ENCODE data around the gene FOXN3.
"Not testable (repeated sequence)": the region's sequence is repeated elsewhere in the genome, so short reads cannot be mapped to it uniquely, and the experiment has no call there.

Gene FOXN3

GRCh38 chr14:89259951-89260609 is 157.0 kb downstream of the FOXN3 start:
- DNase-seq (ENCODE audit: insufficient read length) (no peak), FAIRE-seq (no peak)
- TF ChIP-seq TAF1 (IDR thresholded peaks at IDR 0.05; ENCODE audit: borderline replicate concordance, low read depth, low read length) (no peak), POLR2AphosphoS5 (IDR thresholded peaks at IDR 0.05; ENCODE audit: low read depth, low read length) (no peak), POLR2A (IDR thresholded peaks at IDR 0.05; ENCODE audit: low read depth, low read length) (no peak)

- no peak for TF ChIP-seq POLR2AphosphoS5 (IDR thresholded peaks at IDR 0.05; ENCODE audit: low read depth, low read length)
- TF ChIP-seq TAF1 (IDR thresholded peaks at IDR 0.05; ENCODE audit: borderline replicate concordance, low read depth, low read length) = no peak
- no peak for TF ChIP-seq POLR2A (IDR thresholded peaks at IDR 0.05; ENCODE audit: low read depth, low read length)
- FAIRE-seq (peak; percentile 33), DNase-seq (ENCODE audit: insufficient read length) (no peak)
These were observed 158.2 kb downstream of the FOXN3 start for GRCh38 chr14:89258728-89259273.

- no peak for FAIRE-seq
- TF ChIP-seq TAF1 (IDR thresholded peaks at IDR 0.05; ENCODE audit: borderline replicate concordance, low read depth, low read length) = no peak
- no peak for TF ChIP-seq POLR2AphosphoS5 (IDR thresholded peaks at IDR 0.05; ENCODE audit: low read depth, low read length)
- TF ChIP-seq POLR2A (IDR thresholded peaks at IDR 0.05; ENCODE audit: low read depth, low read length) = no peak
- DNase-seq (ENCODE audit: insufficient read length) = no peak
These were observed 160.1 kb downstream of the FOXN3 start for GRCh38 chr14:89256951-89257350.

DNA sequence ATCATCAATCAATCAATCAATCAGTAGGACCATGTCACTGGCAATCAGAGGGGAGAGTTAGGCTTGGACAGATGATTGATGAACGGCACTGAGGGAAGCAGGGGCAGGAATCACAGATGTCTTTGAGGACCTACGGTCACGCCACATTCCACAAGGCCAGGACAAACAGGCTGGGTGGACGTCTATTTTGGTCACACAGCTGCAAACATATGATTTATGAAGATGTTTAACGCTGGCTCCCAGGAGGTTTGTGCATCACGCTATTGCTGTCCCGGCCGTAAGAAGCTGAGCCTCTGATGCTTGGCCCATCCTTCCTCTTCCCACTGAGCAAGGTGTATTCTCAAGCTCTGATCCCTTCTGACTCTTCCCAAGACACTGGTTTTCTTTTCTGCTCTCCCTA is 160.8 kb downstream of the FOXN3 start:
- no peak for DNase-seq (ENCODE audit: insufficient read length)
- FAIRE-seq = no peak
- TF ChIP-seq POLR2AphosphoS5 (IDR thresholded peaks at IDR 0.05; ENCODE audit: low read depth, low read length) (no peak), TAF1 (IDR thresholded peaks at IDR 0.05; ENCODE audit: borderline replicate concordance, low read depth, low read length) (no peak), POLR2A (IDR thresholded peaks at IDR 0.05; ENCODE audit: low read depth, low read length) (no peak)

- DNase-seq (ENCODE audit: insufficient read length) = no peak
- FAIRE-seq = no peak
- TF ChIP-seq POLR2A (IDR thresholded peaks at IDR 0.05; ENCODE audit: low read depth, low read length) (no peak), TAF1 (IDR thresholded peaks at IDR 0.05; ENCODE audit: borderline replicate concordance, low read depth, low read length) (no peak), POLR2AphosphoS5 (IDR thresholded peaks at IDR 0.05; ENCODE audit: low read depth, low read length) (no peak)
These were observed 161.2 kb downstream of the FOXN3 start for GRCh38 chr14:89255852-89256251.

DNA sequence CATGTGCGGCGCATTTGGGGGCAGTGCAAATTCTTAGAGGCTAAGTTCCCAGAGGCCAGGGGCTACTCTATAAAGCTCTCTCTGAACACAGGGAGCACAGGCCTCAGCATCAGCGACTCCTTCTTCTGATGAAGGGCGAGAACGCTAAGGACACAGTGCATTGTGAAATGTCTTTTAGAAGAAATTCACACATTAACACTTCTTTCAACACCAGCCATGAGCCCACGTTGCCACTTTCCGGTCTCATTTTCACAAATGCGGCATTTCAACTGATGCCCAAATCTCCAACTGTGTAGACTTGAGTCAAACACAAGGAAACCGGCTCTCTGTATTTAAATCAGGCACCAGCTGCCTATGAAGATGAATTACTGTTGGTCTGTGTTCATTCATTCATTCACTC is 162.0 kb downstream of the FOXN3 start:
- TF ChIP-seq TAF1 (IDR thresholded peaks at IDR 0.05; ENCODE audit: borderline replicate concordance, low read depth, low read length) = no peak
- no peak for TF ChIP-seq POLR2AphosphoS5 (IDR thresholded peaks at IDR 0.05; ENCODE audit: low read depth, low read length)
- DNase-seq (ENCODE audit: insufficient read length) (no peak), FAIRE-seq (no peak)

DNA sequence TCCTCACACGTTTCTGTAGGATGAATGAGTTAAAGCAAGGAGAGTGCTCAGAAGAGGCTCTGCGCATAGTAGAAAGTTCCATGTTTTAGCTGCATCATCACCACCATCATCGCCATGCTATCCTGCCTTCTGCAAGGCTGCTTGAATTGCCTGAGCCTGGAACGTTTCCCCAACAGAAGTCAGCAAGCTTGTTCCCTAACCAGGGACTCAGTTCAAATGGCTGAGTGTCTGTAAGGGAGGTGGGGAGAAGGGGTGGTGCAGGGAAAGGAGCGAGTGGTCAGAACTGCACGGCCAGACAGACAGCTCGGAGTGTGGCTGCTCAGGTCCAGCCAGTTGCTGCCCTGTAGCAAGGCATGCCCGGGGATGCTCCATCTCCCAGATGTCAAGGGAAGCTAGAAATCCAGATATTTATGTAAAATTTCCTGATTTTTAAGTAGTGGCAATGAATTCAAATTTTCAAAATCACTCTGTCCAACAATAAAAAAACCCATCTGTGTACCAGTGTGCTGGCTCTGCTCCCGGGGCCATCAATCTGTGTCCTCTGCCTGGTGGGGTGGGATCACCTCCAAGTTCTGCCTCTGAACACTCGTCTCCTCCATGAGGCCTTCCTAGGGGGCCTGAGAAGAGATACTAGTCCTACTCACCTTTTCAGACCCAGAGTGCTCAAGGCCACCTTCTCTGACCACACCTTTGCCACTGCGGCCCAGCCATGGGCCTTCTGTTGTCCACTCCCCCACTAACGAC is 162.7 kb downstream of the FOXN3 start:
- FAIRE-seq (no peak), DNase-seq (ENCODE audit: insufficient read length) (no peak)
- TF ChIP-seq TAF1 (IDR thresholded peaks at IDR 0.05; ENCODE audit: borderline replicate concordance, low read depth, low read length) (no peak), POLR2A (IDR thresholded peaks at IDR 0.05; ENCODE audit: low read depth, low read length) (no peak), POLR2AphosphoS5 (IDR thresholded peaks at IDR 0.05; ENCODE audit: low read depth, low read length) (no peak)

- FAIRE-seq (no peak), DNase-seq (ENCODE audit: insufficient read length) (no peak)
- TF ChIP-seq POLR2A (IDR thresholded peaks at IDR 0.05; ENCODE audit: low read depth, low read length) (no peak), POLR2AphosphoS5 (IDR thresholded peaks at IDR 0.05; ENCODE audit: low read depth, low read length) (no peak), TAF1 (IDR thresholded peaks at IDR 0.05; ENCODE audit: borderline replicate concordance, low read depth, low read length) (no peak)
These were observed 164.0 kb downstream of the FOXN3 start for GRCh38 chr14:89252887-89253532.

DNA sequence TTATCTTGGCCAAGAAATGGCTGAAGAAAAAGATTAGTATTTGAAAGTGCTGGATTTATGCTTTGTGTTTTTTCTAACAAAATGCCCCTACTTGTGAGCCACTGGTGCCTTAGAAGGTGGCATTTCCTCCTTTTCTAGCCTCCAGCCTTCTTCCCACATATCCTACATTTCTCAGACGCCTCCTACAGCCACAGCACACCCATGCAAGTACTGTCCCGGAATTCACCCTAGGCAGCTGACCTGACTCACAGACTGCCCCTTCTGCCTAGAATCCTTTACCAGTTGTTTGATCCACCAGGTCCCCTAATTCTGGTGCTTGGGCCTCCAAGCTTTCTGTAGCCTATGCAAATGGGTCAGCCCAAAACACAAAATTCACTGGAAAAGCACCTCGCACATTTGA is 166.0 kb downstream of the FOXN3 start:
- TF ChIP-seq POLR2AphosphoS5 (IDR thresholded peaks at IDR 0.05; ENCODE audit: low read depth, low read length) (no peak), POLR2A (IDR thresholded peaks at IDR 0.05; ENCODE audit: low read depth, low read length) (no peak), TAF1 (IDR thresholded peaks at IDR 0.05; ENCODE audit: borderline replicate concordance, low read depth, low read length) (no peak)
- DNase-seq (ENCODE audit: insufficient read length) = no peak
- no peak for FAIRE-seq

DNA sequence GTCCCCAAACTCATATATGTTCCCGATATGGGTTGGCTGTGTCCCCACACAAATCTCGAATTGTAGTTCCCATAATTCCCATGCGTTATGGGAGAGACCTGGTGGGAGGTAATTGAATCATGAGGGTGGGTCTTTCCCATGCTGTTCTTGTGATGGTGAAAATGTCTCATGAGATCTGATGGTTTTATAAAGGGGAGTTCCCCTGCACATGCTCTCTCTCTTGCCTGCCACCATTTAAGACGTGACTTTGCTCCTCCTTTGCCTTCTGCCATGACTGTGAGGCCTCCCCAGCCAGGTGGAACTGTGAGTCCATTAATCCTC is 166.4 kb downstream of the FOXN3 start:
- not testable (repeated sequence) for FAIRE-seq; DNase-seq (ENCODE audit: insufficient read length)

DNA sequence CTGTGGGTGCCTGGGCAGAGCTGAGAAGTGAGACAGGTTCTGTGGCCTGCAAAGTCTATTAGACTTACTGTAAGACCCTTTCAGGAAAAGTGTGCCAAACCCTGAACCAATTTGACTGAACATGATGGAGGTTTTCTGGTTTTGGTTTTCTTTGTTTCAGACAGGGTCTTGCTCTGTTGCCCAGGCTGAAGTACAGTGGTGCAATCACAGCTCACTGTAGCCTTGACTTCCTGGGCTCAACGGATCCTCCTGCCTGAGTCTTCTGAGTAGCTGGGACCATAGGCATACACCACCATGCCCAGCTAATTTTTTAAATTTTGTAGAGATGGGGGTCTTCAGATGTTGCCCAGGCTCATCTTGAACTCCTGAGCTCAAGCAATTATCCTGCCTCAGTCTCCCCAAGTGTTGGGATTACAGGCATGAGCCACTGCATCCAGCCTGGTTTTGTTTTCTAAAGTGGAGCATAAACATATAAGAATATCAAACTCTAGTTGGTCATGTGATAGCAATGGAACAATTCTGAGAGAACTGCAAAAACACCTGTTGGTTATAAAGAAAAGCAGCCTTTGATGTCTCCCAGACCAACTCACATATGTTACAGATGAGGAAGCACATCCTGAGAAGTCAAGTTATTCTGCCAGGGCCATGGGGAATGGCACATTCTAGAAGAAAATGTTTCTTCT is 166.9 kb downstream of the FOXN3 start:
- FAIRE-seq (no peak), DNase-seq (ENCODE audit: insufficient read length) (no peak)
- TF ChIP-seq POLR2A (IDR thresholded peaks at IDR 0.05; ENCODE audit: low read depth, low read length) = no peak
- TF ChIP-seq TAF1 (IDR thresholded peaks at IDR 0.05; ENCODE audit: borderline replicate concordance, low read depth, low read length) = no peak
- no peak for TF ChIP-seq POLR2AphosphoS5 (IDR thresholded peaks at IDR 0.05; ENCODE audit: low read depth, low read length)

Data from GM12892 (cell line).